HepG2 (cell line): ENCODE measurements around the gene FOXS1. TPM values are rescaled to one million over a fixed set of nuclear protein-coding genes. Genes with fewer than 3 reads are reported as not detected.

ENCODE experiments used
- MXD4 ChIP-seq: IDR thresholded peaks from 2 replicates; pipeline ENCODE4 v1.6.1; 2016; ENCODE audit warnings: mild to moderate bottlenecking, missing biosample characterization, missing genetic modification reagents
- TBX2 ChIP-seq: sonication (generic); formaldehyde crosslinking; IDR thresholded peaks from 2 replicates; pipeline ENCODE4 v1.5.0; 2020; ENCODE audit warnings: missing genetic modification reagents, mild to moderate bottlenecking, borderline replicate concordance
- polyA plus RNA-seq, 8 experiments: library from polyadenylated mRNA; depleted of rRNA in 3 of 8; stranded (reverse) in 7 of 8; unstranded in 1 of 8; fragments of >200 nt; fragmentation: Illumina TruSeq in 4 of 8; extraction: Trizol in 4 of 8; gene quantifications; 2 replicates each; pipeline versions ENCODE4 v1.2.1 to v1.2.3, GENCODE V29; 2011 to 2016; ENCODE audit warnings: low read depth in 4 of 8, missing spikeins in 1 of 8, mixed read lengths in 1 of 8; ENCODE audit not compliant: insufficient read depth in 1 of 8
- total RNA-seq, 5 experiments: library from RNA; depleted of rRNA; stranded (reverse); fragments of >200 nt; fragmentation: Illumina TruSeq; extraction: Trizol; gene quantifications; 2 replicates each; pipeline ENCODE4 v1.2.3, GENCODE V29; 2016; ENCODE audit warnings: low read depth in 1 of 5
- TF ChIP-seq, protein P1 (sequence below): sonication (generic); formaldehyde crosslinking; IDR thresholded peaks from 2 replicates; pipeline ENCODE4 v1.4.0; 2020; ENCODE audit warnings: mild to moderate bottlenecking, missing genetic modification reagents
- TF ChIP-seq, protein P2 (sequence below): sonication (generic); formaldehyde crosslinking; IDR thresholded peaks from 2 replicates; pipeline ENCODE4 v1.9.0; 2022; ENCODE audit warnings: missing genetic modification reagents, mild to moderate bottlenecking, borderline replicate concordance
- TF ChIP-seq, protein P3 (sequence below): sonication (generic); formaldehyde crosslinking; IDR thresholded peaks from 2 replicates; pipeline ENCODE4 v1.4.0; 2020; ENCODE audit warnings: missing genetic modification reagents, low read depth, mild to moderate bottlenecking, borderline replicate concordance

FOXS1 gene
- total and polyA plus RNA-seq, 2 of the 13 experiments (the other 11 are each of a cell fraction or from before 2014, with no cell fraction given): not detected

DNA sequence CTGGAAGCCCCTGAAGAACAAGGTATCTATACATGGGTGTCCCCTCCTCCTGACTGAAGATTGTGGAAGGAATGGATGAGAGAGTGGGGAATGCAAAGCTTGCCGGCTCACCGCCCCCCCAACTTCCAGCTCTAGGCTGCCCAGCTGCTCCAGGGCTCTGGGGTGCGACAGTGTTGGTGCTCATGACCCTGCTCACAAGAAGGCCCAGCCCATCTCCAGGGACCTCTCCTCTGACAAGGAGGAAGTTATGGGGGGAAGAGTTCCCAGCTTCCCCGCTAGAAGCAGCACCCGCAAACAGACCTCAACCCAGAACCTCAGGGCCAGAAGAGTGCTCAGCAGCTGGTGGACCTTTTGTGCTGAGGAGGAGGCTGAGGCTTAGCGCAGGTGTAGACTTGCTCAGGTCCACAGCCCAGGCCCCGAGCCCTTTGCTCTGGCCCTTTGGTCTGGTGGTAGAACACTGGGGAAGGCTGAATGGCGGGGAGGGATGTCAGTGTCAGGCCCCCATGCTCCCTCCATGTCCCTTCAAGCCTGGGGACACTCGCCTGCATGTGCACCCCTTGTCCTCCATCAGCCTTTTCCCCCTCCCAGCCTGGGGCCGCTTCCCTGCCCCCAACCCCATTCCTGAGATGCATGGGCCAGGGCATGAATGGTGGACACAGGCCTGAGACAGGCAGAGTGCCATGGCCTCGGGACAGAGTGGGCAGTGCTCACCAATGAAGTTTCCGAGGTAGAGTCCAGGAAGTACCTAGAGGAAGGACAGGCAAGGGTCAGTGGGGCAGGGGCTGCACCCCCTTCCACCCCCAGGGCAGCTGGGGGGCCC, 23.7 kb upstream of the FOXS1 start (continued):
- TF ChIP-seq, protein P1, sequence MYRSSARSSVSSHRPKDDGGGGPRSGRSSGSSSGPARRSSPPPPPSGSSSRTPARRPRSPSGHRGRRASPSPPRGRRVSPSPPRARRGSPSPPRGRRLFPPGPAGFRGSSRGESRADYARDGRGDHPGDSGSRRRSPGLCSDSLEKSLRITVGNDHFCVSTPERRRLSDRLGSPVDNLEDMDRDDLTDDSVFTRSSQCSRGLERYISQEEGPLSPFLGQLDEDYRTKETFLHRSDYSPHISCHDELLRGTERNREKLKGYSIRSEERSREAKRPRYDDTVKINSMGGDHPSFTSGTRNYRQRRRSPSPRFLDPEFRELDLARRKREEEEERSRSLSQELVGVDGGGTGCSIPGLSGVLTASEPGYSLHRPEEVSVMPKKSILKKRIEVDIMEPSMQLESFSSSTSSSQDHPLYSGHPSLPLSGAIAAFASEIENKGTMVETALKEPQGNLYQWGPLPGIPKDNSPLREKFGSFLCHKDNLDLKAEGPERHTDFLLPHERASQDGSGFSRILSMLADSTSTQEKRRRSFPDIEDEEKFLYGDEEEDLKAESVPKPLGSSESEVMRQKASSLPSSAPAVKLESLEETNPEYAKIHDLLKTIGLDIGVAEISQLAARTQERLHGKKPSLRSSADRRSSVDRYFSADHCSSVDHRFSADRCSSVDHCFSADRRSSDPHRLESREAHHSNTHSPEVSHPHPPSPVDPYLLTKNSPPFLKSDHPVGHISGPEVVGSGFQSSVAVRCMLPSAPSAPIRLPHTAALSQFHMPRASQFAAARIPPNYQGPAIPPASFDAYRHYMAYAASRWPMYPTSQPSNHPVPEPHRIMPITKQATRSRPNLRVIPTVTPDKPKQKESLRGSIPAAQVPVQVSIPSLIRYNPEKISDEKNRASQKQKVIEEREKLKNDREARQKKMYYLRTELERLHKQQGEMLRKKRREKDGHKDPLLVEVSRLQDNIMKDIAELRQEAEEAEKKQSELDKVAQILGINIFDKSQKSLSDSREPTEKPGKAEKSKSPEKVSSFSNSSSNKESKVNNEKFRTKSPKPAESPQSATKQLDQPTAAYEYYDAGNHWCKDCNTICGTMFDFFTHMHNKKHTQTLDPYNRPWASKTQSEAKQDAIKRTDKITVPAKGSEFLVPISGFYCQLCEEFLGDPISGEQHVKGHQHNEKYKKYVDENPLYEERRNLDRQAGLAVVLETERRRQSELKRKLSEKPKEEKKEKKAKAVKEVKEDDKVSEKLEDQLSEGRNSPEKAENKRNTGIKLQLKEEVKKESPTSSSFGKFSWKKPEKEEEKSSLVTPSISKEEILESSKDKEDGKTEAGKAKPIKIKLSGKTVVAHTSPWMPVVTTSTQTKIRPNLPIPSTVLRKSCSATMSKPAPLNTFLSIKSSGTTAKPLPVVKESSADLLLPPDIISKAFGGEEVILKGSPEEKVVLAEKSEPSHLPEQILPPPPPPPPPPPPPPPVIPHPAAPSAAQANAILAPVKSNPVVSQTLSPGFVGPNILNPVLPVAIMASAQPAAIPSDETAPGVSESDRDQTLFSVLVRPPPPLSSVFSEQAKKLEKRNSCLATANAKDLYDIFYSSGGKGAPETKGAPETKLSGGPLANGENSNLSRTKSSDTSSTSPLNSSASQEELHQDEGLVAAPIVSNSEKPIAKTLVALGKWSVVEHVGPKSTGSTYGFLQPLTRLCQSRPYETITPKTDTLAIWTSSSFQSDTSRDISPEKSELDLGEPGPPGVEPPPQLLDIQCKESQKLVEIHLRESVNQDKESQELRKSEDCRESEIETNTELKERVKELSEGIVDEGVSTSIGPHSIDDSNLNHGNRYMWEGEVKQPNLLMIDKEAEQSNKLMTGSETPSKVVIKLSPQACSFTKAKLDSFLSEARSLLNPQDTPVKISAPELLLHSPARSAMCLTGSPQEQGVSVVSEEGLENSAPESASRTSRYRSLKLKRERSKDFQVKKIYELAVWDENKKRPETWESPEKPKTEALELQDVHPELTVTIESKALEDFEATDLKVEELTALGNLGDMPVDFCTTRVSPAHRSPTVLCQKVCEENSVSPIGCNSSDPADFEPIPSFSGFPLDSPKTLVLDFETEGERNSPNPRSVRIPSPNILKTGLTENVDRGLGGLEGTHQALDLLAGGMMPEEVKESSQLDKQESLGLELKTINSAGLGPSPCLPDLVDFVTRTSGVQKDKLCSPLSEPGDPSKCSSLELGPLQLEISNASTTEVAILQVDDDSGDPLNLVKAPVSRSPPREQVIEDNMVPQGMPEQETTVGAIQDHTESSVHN (CRISPR knock-in tag): no peak
- TF ChIP-seq MXD4 (CRISPR knock-in tag) (no peak), TBX2 (CRISPR knock-in tag) (no peak)
- TF ChIP-seq, protein P2, sequence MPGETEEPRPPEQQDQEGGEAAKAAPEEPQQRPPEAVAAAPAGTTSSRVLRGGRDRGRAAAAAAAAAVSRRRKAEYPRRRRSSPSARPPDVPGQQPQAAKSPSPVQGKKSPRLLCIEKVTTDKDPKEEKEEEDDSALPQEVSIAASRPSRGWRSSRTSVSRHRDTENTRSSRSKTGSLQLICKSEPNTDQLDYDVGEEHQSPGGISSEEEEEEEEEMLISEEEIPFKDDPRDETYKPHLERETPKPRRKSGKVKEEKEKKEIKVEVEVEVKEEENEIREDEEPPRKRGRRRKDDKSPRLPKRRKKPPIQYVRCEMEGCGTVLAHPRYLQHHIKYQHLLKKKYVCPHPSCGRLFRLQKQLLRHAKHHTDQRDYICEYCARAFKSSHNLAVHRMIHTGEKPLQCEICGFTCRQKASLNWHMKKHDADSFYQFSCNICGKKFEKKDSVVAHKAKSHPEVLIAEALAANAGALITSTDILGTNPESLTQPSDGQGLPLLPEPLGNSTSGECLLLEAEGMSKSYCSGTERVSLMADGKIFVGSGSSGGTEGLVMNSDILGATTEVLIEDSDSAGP: peak; percentile 7; the same call in 1 of the 2 replicates
- TF ChIP-seq, protein P3, sequence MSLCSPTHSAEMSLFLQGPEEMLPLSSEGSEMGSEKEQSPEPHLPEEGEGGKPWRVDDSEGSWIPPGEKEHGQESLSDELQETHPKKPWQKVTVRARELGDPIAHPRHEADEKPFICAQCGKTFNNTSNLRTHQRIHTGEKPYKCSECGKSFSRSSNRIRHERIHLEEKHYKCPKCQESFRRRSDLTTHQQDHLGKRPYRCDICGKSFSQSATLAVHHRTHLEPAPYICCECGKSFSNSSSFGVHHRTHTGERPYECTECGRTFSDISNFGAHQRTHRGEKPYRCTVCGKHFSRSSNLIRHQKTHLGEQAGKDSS (CRISPR knock-in tag): 0 out of 2 replicates have a peak, but pooled peaks have one; percentile 25
